ENCODE results near the gene NAA35.
"Not testable (repeated sequence)": the region's sequence is repeated elsewhere in the genome, so short reads cannot be mapped to it uniquely, and the experiment has no call there.

The NAA35 gene

GRCh38 chr9:86022687-86023266 is 81.8 kb downstream of the NAA35 start:
- no peak overlapping the region for H3K4me3 ChIP-seq (ENCODE audit: low read depth, low read length)

GRCh38 chr9:86027767-86028166 is 86.8 kb downstream of the NAA35 start:
- no peak overlapping the region for H3K4me3 ChIP-seq (ENCODE audit: low read depth, low read length)

- H3K4me3 ChIP-seq (ENCODE audit: low read depth, low read length) = no peak overlapping the region
Observed at GRCh38 chr9:86034863-86035734, 94.2 kb downstream of the NAA35 start.

- H3K4me3 ChIP-seq (ENCODE audit: low read depth, low read length) = no peak overlapping the region
Observed at GRCh38 chr9:86035827-86036440, 95.0 kb downstream of the NAA35 start.

GRCh38 chr9:86036555-86036954 is 95.6 kb downstream of the NAA35 start:
- H3K4me3 ChIP-seq (ENCODE audit: low read depth, low read length) = no peak overlapping the region

- H3K4me3 ChIP-seq (ENCODE audit: low read depth, low read length) = no peak overlapping the region
Observed at GRCh38 chr9:86039991-86040860, 99.3 kb downstream of the NAA35 start.

GRCh38 chr9:86040861-86041155 is 99.9 kb downstream of the NAA35 start:
- no peak overlapping the region for H3K4me3 ChIP-seq (ENCODE audit: low read depth, low read length)

- H3K4me3 ChIP-seq (ENCODE audit: low read depth, low read length) = no peak overlapping the region
Observed at GRCh38 chr9:86041311-86041741, 100.4 kb downstream of the NAA35 start.

- no peak overlapping the region for H3K4me3 ChIP-seq (ENCODE audit: low read depth, low read length)
Observed at GRCh38 chr9:86042199-86042978, 101.4 kb downstream of the NAA35 start.

GRCh38 chr9:86043586-86043985 is 102.6 kb downstream of the NAA35 start:
- H3K4me3 ChIP-seq (ENCODE audit: low read depth, low read length) = no peak overlapping the region

- H3K4me3 ChIP-seq (ENCODE audit: low read depth, low read length) = no peak overlapping the region
Observed at GRCh38 chr9:86043999-86044398, 103.1 kb downstream of the NAA35 start.

- no peak overlapping the region for H3K4me3 ChIP-seq (ENCODE audit: low read depth, low read length)
Observed at GRCh38 chr9:86045654-86046053, 104.7 kb downstream of the NAA35 start.

GRCh38 chr9:86046071-86046636 is 105.2 kb downstream of the NAA35 start:
- H3K4me3 ChIP-seq (ENCODE audit: low read depth, low read length) = no peak overlapping the region

- H3K4me3 ChIP-seq (ENCODE audit: low read depth, low read length) = no peak overlapping the region
Observed at GRCh38 chr9:86046930-86047341, 106.0 kb downstream of the NAA35 start.

GRCh38 chr9:86047361-86047760 is 106.4 kb downstream of the NAA35 start:
- no peak overlapping the region for H3K4me3 ChIP-seq (ENCODE audit: low read depth, low read length)

GRCh38 chr9:86048018-86048742 is 107.2 kb downstream of the NAA35 start:
- H3K4me3 ChIP-seq (ENCODE audit: low read depth, low read length) = not testable (repeated sequence)

- H3K4me3 ChIP-seq (ENCODE audit: low read depth, low read length) = no peak overlapping the region
Observed at GRCh38 chr9:86052556-86053468, 111.9 kb downstream of the NAA35 start.

GRCh38 chr9:86054695-86055094 is 113.7 kb downstream of the NAA35 start:
- H3K4me3 ChIP-seq (ENCODE audit: low read depth, low read length) = no peak overlapping the region
